ENCODE data around the gene ALAS1. TPM values are rescaled to one million over a fixed set of nuclear protein-coding genes. Genes with fewer than 3 reads are reported as not detected.

The ALAS1 gene
- total and polyA plus RNA-seq, 2 of the 13 experiments (the other 11 are each of a cell fraction or from before 2014, with no cell fraction given), result 36.0 to 43.2 TPM

GRCh38 chr3:52222319-52223221 lies 24.6 kb downstream of the ALAS1 start:
- intact Hi-C loops (cut with micrococcal nuclease; ENCODE audit: unreplicated experiment), result loop anchor here (5.0 kb wide), 1 partner anchor 115 kb away; no protein-coding TSS in a partner anchor
- in situ Hi-C loops (cut with HindIII; ENCODE audit: extremely low pct_ligation_motif_present, low pct_unique_long_range_greater_than_20kb), result no loop called here
- 64% methylated on average over 26 of the region's 41 CpGs for WGBS (ENCODE audit: low lambda C conversion rate)
- no TSS peak for BruUV-seq (replicated peaks)
- DNase-seq (ENCODE audit: low spot score) (no peak), FAIRE-seq (no peak), ATAC-seq (no peak)
- ChIA-PET CTCF (ENCODE audit: low intra/inter-chr PET ratio, low total read pairs) (interaction anchor here (2.6 kb wide), 1 partner anchor 117 kb away, joined by 15 read pairs; no protein-coding TSS in a partner anchor), POLR2A (interaction anchor here (2.7 kb wide), 1 partner anchor 15 kb away, joined by 12 read pairs; no protein-coding TSS in a partner anchor)
- H3K79me2 ChIP-seq (ENCODE audit: insufficient read depth, low read length), result no peaks in the 10 kb centered on the region
- peaks cover 38% of the 10 kb centered on the region for H3K4me1 ChIP-seq (ENCODE audit: insufficient read depth, low read length)
- H3K27ac ChIP-seq (ENCODE audit: extremely low read length, insufficient read depth, low read length), result no peak overlapping the region
- H3K9ac ChIP-seq (ENCODE audit: insufficient read depth, low read depth, low read length), result no peak overlapping the region
- no peaks in the 10 kb centered on the region for H3K9me3 ChIP-seq (ENCODE audit: low read length)
- H3K27me3 ChIP-seq (ENCODE audit: control insufficient read depth in 1 of 2, insufficient read depth in 2 of 2, low read length in 2 of 2), result peaks cover 1 to 12% of the 10 kb centered on the region in 2 experiments; a peak in 4 of 5 replicates
- no peaks in the 10 kb centered on the region for H4K20me1 ChIP-seq (ENCODE audit: insufficient read depth, low read length)
- no peak overlapping the region for H3K4me2 ChIP-seq (ENCODE audit: low read depth, low read length)
- H3K4me3 ChIP-seq (replicated peaks in 1 of 3; ENCODE audit: insufficient read depth in 1 of 3, low read depth in 2 of 3, low read length in 3 of 3), result no peak overlapping the region
- H2AFZ ChIP-seq (ENCODE audit: low read length), result no peak overlapping the region
- 0 out of 5 replicates have a peak, but pooled peaks cover 0 to 1% of the 10 kb centered on the region in 2 experiments for H3K36me3 ChIP-seq (replicated peaks in 1 of 2; ENCODE audit: control insufficient read depth in 1 of 2, insufficient read depth in 2 of 2, low read length in 2 of 2)
- no peak for TF ChIP-seq GATA4 (IDR thresholded peaks at IDR 0.05; ENCODE audit: borderline replicate concordance, low read depth)
- TF ChIP-seq MAFF (IDR thresholded peaks at IDR 0.05; ENCODE audit: low read depth, low read length), result no peak
- no peak for TF ChIP-seq FOXP1 (IDR thresholded peaks at IDR 0.05)
- TF ChIP-seq FOXP1 (CRISPR knock-in tag; IDR thresholded peaks at IDR 0.05), result no peak
- no peak for TF ChIP-seq NFKB2 (CRISPR knock-in tag; IDR thresholded peaks at IDR 0.05; ENCODE audit: borderline replicate concordance)
- TF ChIP-seq STAG1 (CRISPR knock-in tag; IDR thresholded peaks at IDR 0.05), result peak; percentile 26; the same call in 1 of the 2 replicates
- TF ChIP-seq MEIS2 (CRISPR knock-in tag; IDR thresholded peaks at IDR 0.05), result no peak
- no peak for TF ChIP-seq GABPA (IDR thresholded peaks at IDR 0.05; ENCODE audit: low read depth, low read length)
- no peak for TF ChIP-seq GABPA (CRISPR knock-in tag; IDR thresholded peaks at IDR 0.05; ENCODE audit: low read depth)
- TF ChIP-seq PITX1 (CRISPR knock-in tag; IDR thresholded peaks at IDR 0.05), result no peak
- no peak for TF ChIP-seq NR3C1 (CRISPR knock-in tag; IDR thresholded peaks at IDR 0.05)
- no peak for TF ChIP-seq HOXD1 (CRISPR knock-in tag; IDR thresholded peaks at IDR 0.05)
- no peak for TF ChIP-seq MLX (CRISPR knock-in tag; IDR thresholded peaks at IDR 0.05)
- TF ChIP-seq ZNF687 (CRISPR knock-in tag; IDR thresholded peaks at IDR 0.05), result peak; percentile 20; the same call in 1 of the 2 replicates
- TF ChIP-seq CTCF (CRISPR knock-in tag; IDR thresholded peaks at IDR 0.05), result peak; percentile 37
- no peak for TF ChIP-seq CCAR2 (optimal IDR thresholded peaks at IDR 0.05; ENCODE audit: low read depth, low read length)
- TF ChIP-seq ZBTB38 (CRISPR knock-in tag; IDR thresholded peaks at IDR 0.05), result peak; percentile 48; the same call in 1 of the 2 replicates
- TF ChIP-seq MTF2 (CRISPR knock-in tag; IDR thresholded peaks at IDR 0.05; ENCODE audit: borderline replicate concordance), result no peak
- no peak for TF ChIP-seq RBAK (CRISPR knock-in tag; IDR thresholded peaks at IDR 0.05)
- no peak for TF ChIP-seq ZNF441 (CRISPR knock-in tag; IDR thresholded peaks at IDR 0.05; ENCODE audit: borderline replicate concordance)

All from HepG2 (cell line).